Gastrocnemius medialis (tissue), 4 donors: ENCODE measurements around the gene OS9. TPM values are rescaled to one million over a fixed set of nuclear protein-coding genes. Genes with fewer than 3 reads are reported as not detected.

Experiments used
- ATAC-seq, 2 donors: fragments of 150-250 bp; one replicate each; pipeline ENCODE4 v1.9.1; 2016
- DNase-seq, 2 donors: peaks; one replicate each; pipeline ENCODE4 v3.0.0-alpha.2; 2019
- H3K27ac ChIP-seq, 4 donors: fragments of 200-600 bp; sonication (generic); 1 replicate in 1 of 4; 2 replicates in 3 of 4; pipeline ENCODE4 v1.5.1; 2016 to 2018; ENCODE audit warnings: mild to moderate bottlenecking in 2 of 4, moderate library complexity in 1 of 4
- H3K27me3 ChIP-seq, 3 donors: fragments of 200-600 bp; sonication (generic) in 2 of 3; 1 replicate in 1 of 3; 2 replicates in 2 of 3; pipeline versions ENCODE4 v1.5.1 to v1.6.0; 2016 to 2019; ENCODE audit warnings: mild to moderate bottlenecking in 1 of 3, moderate library complexity in 1 of 3
- H3K36me3 ChIP-seq, 2 donors: fragments of 200-600 bp; sonication (generic) in 1 of 2; one replicate each; pipeline ENCODE4 v1.5.1; 2017 to 2018
- H3K4me1 ChIP-seq, 2 donors: fragments of 200-600 bp; sonication (generic) in 1 of 2; one replicate each; pipeline ENCODE4 v1.5.1; 2016 to 2017; ENCODE audit warnings: mild to moderate bottlenecking in 2 of 2
- H3K4me3 ChIP-seq, 4 donors: fragments of 200-600 bp; sonication (generic) in 3 of 4; 1 replicate in 1 of 4; 2 replicates in 3 of 4; pipeline ENCODE4 v1.5.1; 2016 to 2019; ENCODE audit warnings: mild to moderate bottlenecking in 2 of 4
- H3K9me3 ChIP-seq, 3 donors: fragments of 200-600 bp; sonication (generic) in 2 of 3; 1 replicate in 1 of 3; 2 replicates in 2 of 3; pipeline ENCODE4 v1.5.1; 2016 to 2019
- CTCF ChIP-seq, 5 experiments: fragments of 450-650 bp in 3 of 5; fragments of 200-600 bp in 2 of 5; sonication (generic) in 2 of 5; IDR thresholded peaks in 4 of 5; conservative IDR thresholded peaks in 1 of 5; 1 replicate in 4 of 5; 2 replicates in 1 of 5; pipeline ENCODE4 v1.5.1; 2016 to 2019; ENCODE audit warnings: antibody characterized with exemption in 5 of 5, mild to moderate bottlenecking in 3 of 5, moderate library complexity in 3 of 5
- POLR2A ChIP-seq, 2 donors: fragments of 450-650 bp; IDR thresholded peaks; one replicate each; pipeline ENCODE4 v1.6.1; 2017; ENCODE audit warnings: antibody characterized with exemption in 2 of 2, mild to moderate bottlenecking in 2 of 2, moderate library complexity in 2 of 2
- in situ Hi-C, 4 donors: fragments of 200-750 bp; cut with MboI; loops; one replicate each; pipeline versions ENCODE4 v1.15.0 to v1.8.0; 2017; ENCODE audit warnings: low sequenced_read_pairs in 4 of 4
- intact Hi-C: fragments of 100-400 bp; cut with DNase I; formaldehyde crosslinking; loops from one replicate; pipeline ENCODE4 v1.15.1; 2023; ENCODE audit warnings: low total_unique reads
- total RNA-seq, 4 donors: library from RNA; depleted of rRNA; stranded (reverse); fragments of >200 nt; gene quantifications; one replicate each; pipeline versions ENCODE4 v1.1.0 to v1.2.3, GENCODE V29; 2016

Gene OS9
- total RNA-seq, 4 donors from 2014 or later = 77.0 to 152 (median 106) TPM

GRCh38 chr12:57745485-57745881 lies 51.6 kb downstream of the OS9 start:
- peaks cover 6 to 12% of the 10 kb centered on the region in 2 donors for H3K4me1 ChIP-seq
- DNase-seq (no peak), ATAC-seq (no peak)
- peak overlapping the region; percentile 81 to 96 (median 94) for H3K4me3 ChIP-seq
- peaks cover 0 to 42% of the 10 kb centered on the region in 2 donors for H3K36me3 ChIP-seq
- H3K27me3 ChIP-seq = peaks cover 0 to under 1% (median 0%) of the 10 kb centered on the region in 3 donors
- intact Hi-C loops (loop anchor here (2.0 to 5.0 kb wide), 2 partner anchors 37 to 223 kb away; partner anchors contain the start of genes MBD6 and TSFM), in situ Hi-C loops (no loop called here)
- H3K9me3 ChIP-seq = no peaks in the 10 kb centered on the region
- H3K27ac ChIP-seq = peak overlapping the region; percentile 93 to 99 (median 98)
- TF ChIP-seq POLR2A (IDR thresholded peaks at IDR 0.05) (no peak), CTCF (IDR thresholded peaks at IDR 0.05 in 4 of 5, conservative IDR thresholded peaks at IDR 0.05 in 1 of 5) (no peak)

GRCh38 chr12:57746025-57746424 lies 52.1 kb downstream of the OS9 start:
- H3K27me3 ChIP-seq = no peaks in the 10 kb centered on the region
- ATAC-seq (no peak), DNase-seq (no peak)
- intact Hi-C loops = loop anchor here (5.0 kb wide), 1 partner anchor 36 kb away; the partner anchor contains the start of gene TSFM
- peak overlapping the region; percentile 93 to 99 (median 98) for H3K27ac ChIP-seq
- peaks cover 0 to 47% of the 10 kb centered on the region in 2 donors for H3K36me3 ChIP-seq
- peaks cover 11 to 15% of the 10 kb centered on the region in 2 donors for H3K4me1 ChIP-seq
- H3K9me3 ChIP-seq = no peaks in the 10 kb centered on the region
- no peak for TF ChIP-seq CTCF (IDR thresholded peaks at IDR 0.05 in 4 of 5, conservative IDR thresholded peaks at IDR 0.05 in 1 of 5)
- TF ChIP-seq POLR2A (IDR thresholded peaks at IDR 0.05) = no peak
- peak overlapping the region in 1 of 4 donors; percentile 81 for H3K4me3 ChIP-seq
- in situ Hi-C loops = no loop called here

GRCh38 chr12:57749061-57749460 lies 55.1 kb downstream of the OS9 start:
- Histone ChIP-seq H3K4me1 (peaks cover 16 to 26% of the 10 kb centered on the region in 2 donors), H3K36me3 (peaks cover 0 to 47% of the 10 kb centered on the region in 2 donors), H3K4me3 (no peak overlapping the region), H3K27ac (no peak overlapping the region), H3K9me3 (no peaks in the 10 kb centered on the region), H3K27me3 (no peaks in the 10 kb centered on the region)
- in situ Hi-C loops = no loop called here
- TF ChIP-seq CTCF (IDR thresholded peaks at IDR 0.05 in 4 of 5, conservative IDR thresholded peaks at IDR 0.05 in 1 of 5) (no peak), POLR2A (IDR thresholded peaks at IDR 0.05) (no peak)
- intact Hi-C loops = loop anchor here (5.0 kb wide), 1 partner anchor 33 kb away; the partner anchor contains the start of gene TSFM
- no peak for DNase-seq
- no peak for ATAC-seq

- peaks cover 0 to 47% of the 10 kb centered on the region in 2 donors for H3K36me3 ChIP-seq
- peak overlapping the region; percentile 74 to 95 (median 80) for H3K4me3 ChIP-seq
- no peak for DNase-seq
- no peaks in the 10 kb centered on the region for H3K9me3 ChIP-seq
- peaks cover 17 to 22% of the 10 kb centered on the region in 2 donors for H3K4me1 ChIP-seq
- no peak for ATAC-seq
- H3K27ac ChIP-seq = peak overlapping the region; percentile 94 to 98 (median 96)
- in situ Hi-C loops (no loop called here), intact Hi-C loops (no loop called here)
- H3K27me3 ChIP-seq = no peaks in the 10 kb centered on the region
- TF ChIP-seq CTCF (IDR thresholded peaks at IDR 0.05 in 4 of 5, conservative IDR thresholded peaks at IDR 0.05 in 1 of 5) = no peak
- no peak for TF ChIP-seq POLR2A (IDR thresholded peaks at IDR 0.05)
These were observed 56.9 kb downstream of the OS9 start for GRCh38 chr12:57750561-57751431.
